Measurements from ENCODE around the gene CHSY3.

The CHSY3 gene

DNA sequence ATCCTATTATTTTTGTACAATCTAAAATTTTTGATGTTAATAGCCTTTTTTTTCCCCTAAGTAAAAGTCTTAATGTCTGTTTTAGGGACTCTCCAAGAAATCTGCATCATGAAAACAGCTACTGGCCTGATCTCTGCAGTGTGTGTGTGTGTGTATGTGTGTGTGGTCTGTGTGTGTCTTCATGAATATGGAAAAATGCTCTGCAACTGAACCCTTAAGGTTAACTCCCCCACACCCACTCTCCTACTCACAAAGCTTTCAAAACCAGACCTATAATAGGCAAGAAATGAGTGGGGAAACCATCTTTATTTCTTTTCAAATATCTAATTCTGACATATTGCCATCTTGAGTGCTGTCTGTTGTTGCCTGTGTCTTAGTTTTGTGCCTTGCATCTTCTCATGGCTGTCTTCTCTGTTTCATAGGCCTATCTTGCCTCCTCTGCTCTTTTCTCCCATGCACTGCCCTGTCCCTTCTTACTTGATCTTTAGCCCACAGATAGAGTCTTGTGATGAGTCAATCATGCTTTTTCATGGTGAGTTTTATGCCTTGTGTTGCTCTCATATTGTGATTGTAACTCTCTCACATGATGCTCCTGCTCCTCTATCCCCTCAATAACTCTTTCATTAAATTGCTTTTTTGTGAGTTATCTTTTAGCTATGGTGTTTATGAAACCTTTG, 68.3 kb downstream of the CHSY3 start:
- no peak overlapping the region for H3K9ac ChIP-seq (ENCODE audit: low read depth, low read length)
- no peaks in the 10 kb centered on the region for H3K4me1 ChIP-seq (ENCODE audit: insufficient read depth, low read length)
- no peaks in the 10 kb centered on the region for H3K9me3 ChIP-seq (ENCODE audit: control insufficient read depth, insufficient read depth, low read length)
- H3K36me3 ChIP-seq (ENCODE audit: insufficient read depth, low read length) = no peaks in the 10 kb centered on the region

DNA sequence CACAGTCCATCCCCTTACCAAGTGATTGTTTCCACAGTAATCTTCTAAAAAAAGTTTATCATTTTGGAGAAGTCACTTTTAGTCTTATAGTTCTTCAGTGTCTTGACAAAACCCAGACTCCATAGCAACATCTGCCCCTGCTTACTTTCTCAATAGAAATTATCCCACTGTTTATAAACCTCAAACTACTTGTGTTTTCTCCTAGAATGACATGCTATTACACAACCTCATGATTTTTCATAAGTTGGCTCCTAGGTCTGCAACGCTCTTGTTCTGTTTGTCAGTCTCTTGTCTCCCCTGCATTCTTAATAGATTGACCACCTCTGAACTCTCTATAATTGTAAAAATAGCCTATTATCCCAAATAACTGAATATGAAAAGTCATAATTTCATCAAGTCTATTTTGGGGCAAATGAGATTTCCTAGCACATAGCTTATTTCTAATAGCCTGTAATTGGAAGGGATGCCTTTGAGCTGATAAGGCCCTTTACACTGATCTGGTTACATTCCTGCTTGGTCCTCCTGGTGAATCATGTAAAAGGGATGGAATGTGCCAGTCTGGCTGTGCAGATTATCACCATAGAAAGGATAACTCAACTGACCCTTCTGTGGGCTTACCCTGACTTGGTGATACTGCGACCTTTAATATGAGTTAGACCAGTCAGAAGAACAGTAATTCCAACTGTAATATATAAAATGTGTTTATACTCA, 69.6 kb downstream of the CHSY3 start:
- H3K9me3 ChIP-seq (ENCODE audit: control insufficient read depth, insufficient read depth, low read length) = no peaks in the 10 kb centered on the region

DNA sequence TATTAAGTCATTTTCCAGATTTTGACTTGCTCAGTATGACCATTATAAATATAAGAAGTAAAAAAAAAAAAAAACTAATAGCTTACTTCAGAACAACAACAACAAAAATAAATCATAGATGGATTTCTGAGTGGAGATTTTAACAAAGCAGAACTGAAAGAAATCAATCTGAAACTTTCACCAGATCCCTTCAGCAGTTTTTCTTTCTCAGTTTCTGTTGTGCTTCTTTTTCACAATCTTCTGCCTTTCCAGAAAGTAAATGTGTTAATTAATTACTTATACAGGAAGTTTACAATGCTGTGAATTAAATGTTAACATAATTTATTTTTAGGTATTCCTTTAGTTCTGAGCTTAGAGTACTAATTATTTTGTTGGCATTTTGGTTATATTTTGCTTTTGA, 73.5 kb downstream of the CHSY3 start:
- H3K9me3 ChIP-seq (ENCODE audit: control insufficient read depth, insufficient read depth, low read length) = no peaks in the 10 kb centered on the region
- H3K4me1 ChIP-seq (ENCODE audit: insufficient read depth, low read length) = no peaks in the 10 kb centered on the region
- H3K9ac ChIP-seq (ENCODE audit: low read depth, low read length) = no peak overlapping the region
- H3K36me3 ChIP-seq (ENCODE audit: insufficient read depth, low read length) = no peaks in the 10 kb centered on the region

More for the DNA sequence above, 69.6 kb downstream of the CHSY3 start:
- Histone ChIP-seq H3K4me1 (ENCODE audit: insufficient read depth, low read length) (no peaks in the 10 kb centered on the region), H3K9ac (ENCODE audit: low read depth, low read length) (no peak overlapping the region), H3K36me3 (ENCODE audit: insufficient read depth, low read length) (no peaks in the 10 kb centered on the region)

DNA sequence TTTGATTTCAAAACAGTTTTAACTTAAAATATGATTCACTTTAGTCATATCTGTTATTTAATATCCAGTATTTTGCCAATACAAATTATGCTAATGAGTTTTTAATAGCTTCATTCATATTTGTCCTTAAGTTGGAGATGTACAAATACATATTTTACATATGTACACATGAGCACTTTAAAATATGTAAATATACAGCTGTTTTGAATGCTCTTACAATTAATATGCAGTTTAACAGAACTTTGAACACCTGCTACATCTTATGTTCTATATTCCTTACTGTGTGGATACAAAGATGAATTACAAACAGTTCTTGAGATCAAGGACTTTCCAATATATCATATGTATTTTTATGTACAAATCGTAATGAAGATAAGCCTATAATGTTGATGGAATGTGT, 74.0 kb downstream of the CHSY3 start:
- Histone ChIP-seq H3K9ac (ENCODE audit: low read depth, low read length) (no peak overlapping the region), H3K36me3 (ENCODE audit: insufficient read depth, low read length) (no peaks in the 10 kb centered on the region), H3K4me1 (ENCODE audit: insufficient read depth, low read length) (no peaks in the 10 kb centered on the region), H3K9me3 (ENCODE audit: control insufficient read depth, insufficient read depth, low read length) (no peaks in the 10 kb centered on the region)

DNA sequence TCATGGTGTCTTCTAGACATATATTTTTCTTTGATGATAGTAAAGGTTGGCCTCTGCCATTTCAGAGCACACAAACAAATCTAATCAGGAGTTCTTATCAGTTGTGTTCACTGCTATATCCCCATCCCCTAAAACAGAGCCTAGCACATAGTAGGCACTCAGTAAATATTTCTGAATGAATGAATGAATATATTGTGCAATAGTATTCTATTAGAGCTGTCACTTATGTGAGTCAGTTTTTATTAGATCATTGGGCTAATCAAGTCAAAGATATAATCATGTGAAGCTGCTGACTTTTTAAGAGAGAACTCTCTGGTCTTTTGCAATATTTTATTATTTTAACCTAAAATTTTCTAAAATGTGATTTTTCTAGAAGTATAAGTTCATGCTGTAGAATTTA, 84.2 kb downstream of the CHSY3 start:
- no peaks in the 10 kb centered on the region for H3K4me1 ChIP-seq (ENCODE audit: insufficient read depth, low read length)

DNA sequence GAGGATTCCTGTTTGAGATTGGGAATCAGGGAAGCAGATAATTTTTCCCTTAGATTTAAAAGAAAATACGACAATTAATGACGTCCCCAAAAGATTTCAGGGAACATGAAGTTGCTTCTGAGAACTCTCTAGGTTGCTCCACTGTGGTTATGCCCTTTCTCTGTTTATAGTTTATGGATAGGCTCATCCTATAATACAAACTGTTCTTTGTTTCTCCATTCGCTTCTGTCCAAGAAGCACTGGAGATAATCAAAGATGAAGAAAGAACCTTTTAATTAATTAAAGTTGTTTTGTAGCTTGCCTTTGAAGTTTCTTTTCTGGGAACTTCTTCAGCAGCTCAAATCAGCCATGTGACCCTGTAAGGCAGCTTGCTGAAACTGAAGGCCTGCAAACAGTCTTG, 87.5 kb downstream of the CHSY3 start:
- Histone ChIP-seq H3K9ac (ENCODE audit: low read depth, low read length) (no peak overlapping the region), H3K9me3 (ENCODE audit: control insufficient read depth, insufficient read depth, low read length) (no peaks in the 10 kb centered on the region), H3K4me1 (ENCODE audit: insufficient read depth, low read length) (no peaks in the 10 kb centered on the region), H3K36me3 (ENCODE audit: insufficient read depth, low read length) (no peaks in the 10 kb centered on the region)

More for the DNA sequence above, 84.2 kb downstream of the CHSY3 start:
- H3K9ac ChIP-seq (ENCODE audit: low read depth, low read length) = no peak overlapping the region
- H3K9me3 ChIP-seq (ENCODE audit: control insufficient read depth, insufficient read depth, low read length) = no peaks in the 10 kb centered on the region; the same call in 1 of the 2 replicates
- no peaks in the 10 kb centered on the region for H3K36me3 ChIP-seq (ENCODE audit: insufficient read depth, low read length)

DNA sequence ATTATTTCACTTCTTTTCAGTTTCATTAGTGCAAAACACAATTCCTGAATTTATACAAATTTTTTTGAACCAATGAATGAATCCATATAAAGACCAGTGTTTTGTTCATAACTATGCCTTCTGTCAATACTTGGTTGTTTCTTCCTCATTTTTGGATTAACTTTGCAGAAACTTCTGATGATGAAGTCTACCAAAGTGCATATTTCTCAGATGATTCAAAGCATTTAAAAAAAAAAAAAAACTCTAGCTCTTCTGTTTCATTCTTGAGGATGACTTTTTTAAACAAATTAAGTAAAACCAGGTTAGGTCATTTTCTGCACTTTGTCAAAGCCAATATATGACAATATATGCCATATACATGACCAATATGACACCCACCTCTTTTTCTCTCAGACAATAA, 92.6 kb downstream of the CHSY3 start:
- Histone ChIP-seq H3K9ac (ENCODE audit: low read depth, low read length) (no peak overlapping the region), H3K9me3 (ENCODE audit: control insufficient read depth, insufficient read depth, low read length) (no peaks in the 10 kb centered on the region), H3K4me1 (ENCODE audit: insufficient read depth, low read length) (no peaks in the 10 kb centered on the region), H3K36me3 (ENCODE audit: insufficient read depth, low read length) (no peaks in the 10 kb centered on the region)

DNA sequence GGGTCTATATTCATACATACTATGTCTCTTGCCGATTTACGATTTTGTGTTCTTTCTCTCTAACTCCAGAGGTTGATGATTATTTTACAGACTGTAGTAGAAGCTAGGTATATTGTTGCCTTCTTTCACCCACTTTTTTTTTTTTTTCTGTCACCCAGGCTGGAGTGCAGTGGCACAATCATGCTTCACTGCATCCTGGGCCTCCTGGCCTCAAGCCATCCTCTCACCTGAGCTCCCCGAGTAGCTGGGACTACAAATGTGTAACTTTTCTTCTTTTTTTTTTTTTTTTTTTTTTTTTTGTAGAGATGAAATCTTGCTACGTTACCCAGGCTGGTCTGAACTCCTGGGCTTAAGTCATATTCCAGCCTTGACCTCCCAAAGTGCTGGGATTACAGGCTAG, 96.2 kb downstream of the CHSY3 start:
- Histone ChIP-seq H3K4me1 (ENCODE audit: insufficient read depth, low read length) (peaks cover 10% of the 10 kb centered on the region; the same call in 1 of the 2 replicates), H3K9ac (ENCODE audit: low read depth, low read length) (no peak overlapping the region), H3K9me3 (ENCODE audit: control insufficient read depth, insufficient read depth, low read length) (no peaks in the 10 kb centered on the region), H3K36me3 (ENCODE audit: insufficient read depth, low read length) (no peaks in the 10 kb centered on the region)

DNA sequence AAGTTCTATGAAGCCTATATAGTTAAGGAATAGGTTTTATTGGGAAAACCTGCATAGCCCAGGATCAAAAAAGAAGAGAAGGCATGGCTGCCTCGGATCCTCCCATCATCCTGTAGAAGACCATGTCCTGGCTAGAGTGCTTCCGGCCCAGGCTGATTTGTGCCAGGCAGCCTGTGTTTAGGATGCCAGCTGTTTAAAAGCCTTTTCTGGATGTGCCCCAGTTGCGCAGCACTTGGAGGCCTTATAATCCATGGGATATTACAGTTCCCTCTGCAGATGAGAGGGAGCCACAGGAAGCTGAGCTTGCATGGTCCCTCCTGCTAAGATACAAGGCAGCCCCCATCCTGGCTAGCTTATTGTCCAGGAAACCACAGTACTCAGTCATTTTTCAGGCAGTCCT, 97.9 kb downstream of the CHSY3 start:
- Histone ChIP-seq H3K4me1 (ENCODE audit: insufficient read depth, low read length) (peaks cover 10% of the 10 kb centered on the region; the same call in 1 of the 2 replicates), H3K36me3 (ENCODE audit: insufficient read depth, low read length) (no peaks in the 10 kb centered on the region), H3K9me3 (ENCODE audit: control insufficient read depth, insufficient read depth, low read length) (no peaks in the 10 kb centered on the region), H3K9ac (ENCODE audit: low read depth, low read length) (no peak overlapping the region)

DNA sequence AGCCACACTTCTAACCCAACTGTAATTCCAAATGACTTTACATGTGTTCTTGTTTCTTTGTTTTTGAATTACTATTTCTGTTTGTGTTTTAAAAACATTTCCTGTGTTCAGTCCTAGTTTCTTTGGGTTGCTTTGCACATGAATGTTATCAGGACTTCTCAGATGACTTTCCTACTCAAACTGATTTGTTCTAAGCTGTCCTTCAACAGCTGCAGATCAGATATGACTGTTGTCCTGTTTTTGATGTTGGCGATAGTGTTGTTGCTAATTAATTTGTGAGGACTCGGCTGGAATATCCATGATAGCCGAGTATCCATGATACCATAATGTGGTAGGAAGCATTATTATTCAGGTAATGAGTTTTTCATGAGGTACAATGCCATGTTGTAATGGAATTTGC, 98.6 kb downstream of the CHSY3 start:
- Histone ChIP-seq H3K4me1 (ENCODE audit: insufficient read depth, low read length) (peaks cover 10% of the 10 kb centered on the region; the same call in 1 of the 2 replicates), H3K9me3 (ENCODE audit: control insufficient read depth, insufficient read depth, low read length) (no peaks in the 10 kb centered on the region), H3K36me3 (ENCODE audit: insufficient read depth, low read length) (no peaks in the 10 kb centered on the region), H3K9ac (ENCODE audit: low read depth, low read length) (no peak overlapping the region)

DNA sequence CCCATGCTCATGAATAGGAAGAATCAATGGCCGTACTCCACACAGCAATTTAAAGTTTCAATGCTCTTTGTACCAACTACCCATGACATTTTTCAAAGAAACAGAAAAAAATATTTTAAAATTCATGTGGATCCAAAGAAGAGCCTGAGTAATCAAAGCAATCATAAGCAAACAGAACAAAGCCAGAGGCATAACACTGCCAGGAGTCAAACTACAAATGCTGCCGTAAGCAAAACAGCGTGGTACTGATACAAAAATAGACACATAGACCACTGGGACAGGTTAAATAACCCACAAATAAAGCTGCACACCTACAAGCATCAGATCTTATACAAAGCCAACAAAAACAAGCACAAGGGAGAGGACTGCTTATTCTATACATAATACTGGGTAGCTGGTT, 107.7 kb downstream of the CHSY3 start:
- H3K36me3 ChIP-seq (ENCODE audit: insufficient read depth, low read length) = no peaks in the 10 kb centered on the region
- H3K4me1 ChIP-seq (ENCODE audit: insufficient read depth, low read length) = no peaks in the 10 kb centered on the region
- H3K9me3 ChIP-seq (ENCODE audit: control insufficient read depth, insufficient read depth, low read length) = no peaks in the 10 kb centered on the region
- H3K9ac ChIP-seq (ENCODE audit: low read depth, low read length) = no peak overlapping the region

DNA sequence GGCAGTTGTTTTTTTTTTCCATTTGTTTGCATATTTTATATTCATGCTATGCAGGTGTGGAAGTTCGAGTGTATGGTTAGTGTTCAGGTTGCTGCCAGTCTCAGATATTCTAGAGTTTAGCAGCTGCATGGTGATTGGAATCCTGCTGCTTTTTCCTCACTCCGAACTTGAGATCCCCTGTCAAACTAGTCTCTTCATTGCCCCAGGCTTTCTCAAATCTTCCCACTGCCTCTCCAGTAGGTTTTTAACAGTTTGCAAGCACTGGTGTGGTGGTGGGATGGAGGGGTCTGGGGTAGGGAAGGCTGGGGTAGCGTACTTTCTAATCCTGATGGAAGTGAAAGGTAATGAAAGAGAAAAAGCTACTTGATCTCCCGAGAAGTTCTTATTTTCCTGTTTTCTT, 112.9 kb downstream of the CHSY3 start:
- no peak overlapping the region for H3K9ac ChIP-seq (ENCODE audit: low read depth, low read length)
- H3K4me1 ChIP-seq (ENCODE audit: insufficient read depth, low read length) = no peaks in the 10 kb centered on the region
- H3K36me3 ChIP-seq (ENCODE audit: insufficient read depth, low read length) = no peaks in the 10 kb centered on the region
- H3K9me3 ChIP-seq (ENCODE audit: control insufficient read depth, insufficient read depth, low read length) = no peaks in the 10 kb centered on the region

DNA sequence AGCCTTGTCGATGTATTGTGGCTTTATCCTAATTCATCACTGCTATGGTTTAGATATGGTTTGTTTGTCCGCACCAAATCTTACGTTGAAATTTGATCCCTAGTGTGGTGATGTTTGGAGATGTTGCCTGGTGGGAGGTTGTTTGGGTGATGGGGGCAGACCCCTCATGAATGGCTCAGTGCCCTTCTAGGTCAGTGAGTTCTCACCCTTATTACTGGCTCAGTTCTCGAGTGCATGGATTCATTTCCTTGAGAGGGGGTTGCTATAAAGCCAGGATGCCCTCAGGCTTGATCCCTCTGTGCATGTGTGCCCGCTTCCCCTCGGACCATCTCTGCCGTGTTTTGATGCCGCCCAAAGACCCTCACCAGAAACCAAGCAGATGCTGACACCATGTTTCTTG, 114.4 kb downstream of the CHSY3 start:
- Histone ChIP-seq H3K9me3 (ENCODE audit: control insufficient read depth, insufficient read depth, low read length) (no peaks in the 10 kb centered on the region), H3K9ac (ENCODE audit: low read depth, low read length) (no peak overlapping the region), H3K36me3 (ENCODE audit: insufficient read depth, low read length) (no peaks in the 10 kb centered on the region), H3K4me1 (ENCODE audit: insufficient read depth, low read length) (no peaks in the 10 kb centered on the region)

DNA sequence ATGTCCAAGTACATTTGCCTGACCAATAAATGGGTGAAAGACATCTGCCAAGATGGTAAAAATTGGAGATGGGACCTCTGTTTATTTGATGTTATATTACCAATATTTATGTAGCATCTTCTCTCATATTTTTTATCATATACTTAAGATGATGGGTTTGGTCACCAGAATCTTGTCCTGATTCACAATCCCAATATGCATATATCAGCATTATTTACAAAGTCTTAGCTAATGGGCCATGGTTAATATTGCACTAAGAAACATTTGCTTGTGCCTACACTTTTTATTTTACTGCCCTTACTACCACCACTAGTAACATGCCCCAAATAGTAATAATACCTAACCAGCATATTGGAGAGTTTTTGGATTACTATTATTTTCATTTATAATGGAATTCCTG, 116.7 kb downstream of the CHSY3 start:
- Histone ChIP-seq H3K36me3 (ENCODE audit: insufficient read depth, low read length) (no peaks in the 10 kb centered on the region), H3K9me3 (ENCODE audit: control insufficient read depth, insufficient read depth, low read length) (no peaks in the 10 kb centered on the region), H3K9ac (ENCODE audit: low read depth, low read length) (no peak overlapping the region), H3K4me1 (ENCODE audit: insufficient read depth, low read length) (no peaks in the 10 kb centered on the region)

DNA sequence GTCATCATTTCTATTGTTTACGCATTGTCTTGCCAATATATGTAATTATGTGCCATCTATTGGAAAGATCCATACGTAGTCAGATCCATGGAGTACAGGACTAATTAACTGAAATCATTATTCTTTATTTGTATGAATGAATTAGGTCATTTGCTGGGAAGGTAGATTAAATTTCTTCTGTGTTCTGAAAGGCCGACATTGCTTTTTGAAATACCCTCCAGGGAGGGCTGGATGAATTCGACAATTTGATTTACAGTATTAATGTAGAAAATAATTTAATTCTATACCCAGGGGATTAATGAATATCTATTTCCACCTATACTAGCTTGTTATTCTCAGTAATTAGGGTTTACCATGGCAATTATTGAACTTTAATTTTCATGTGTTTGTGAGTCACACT, 117.6 kb downstream of the CHSY3 start:
- H3K36me3 ChIP-seq (ENCODE audit: insufficient read depth, low read length) = no peaks in the 10 kb centered on the region
- H3K9me3 ChIP-seq (ENCODE audit: control insufficient read depth, insufficient read depth, low read length) = no peaks in the 10 kb centered on the region
- no peak overlapping the region for H3K9ac ChIP-seq (ENCODE audit: low read depth, low read length)
- H3K4me1 ChIP-seq (ENCODE audit: insufficient read depth, low read length) = no peaks in the 10 kb centered on the region

All from ES-I3 (cell line).